WI38 (cell line): ENCODE results near the gene F2R.

Source experiments
- H3K4me3 ChIP-seq: 2 replicates; pipeline ENCODE4 v1.5.1; 2011; ENCODE audit warnings: low read depth, mild to moderate bottlenecking, control low read depth, low read length
- CTCF ChIP-seq: IDR thresholded peaks from 2 replicates; pipeline ENCODE4 v1.5.1; 2012; ENCODE audit warnings: low read depth, mild to moderate bottlenecking, control low read depth, low read length

Gene F2R

GRCh38 chr5:76696251-76696650, 19.7 kb upstream of the F2R start:
- H3K4me3 ChIP-seq, result no peak overlapping the region
- no peak for TF ChIP-seq CTCF

DNA sequence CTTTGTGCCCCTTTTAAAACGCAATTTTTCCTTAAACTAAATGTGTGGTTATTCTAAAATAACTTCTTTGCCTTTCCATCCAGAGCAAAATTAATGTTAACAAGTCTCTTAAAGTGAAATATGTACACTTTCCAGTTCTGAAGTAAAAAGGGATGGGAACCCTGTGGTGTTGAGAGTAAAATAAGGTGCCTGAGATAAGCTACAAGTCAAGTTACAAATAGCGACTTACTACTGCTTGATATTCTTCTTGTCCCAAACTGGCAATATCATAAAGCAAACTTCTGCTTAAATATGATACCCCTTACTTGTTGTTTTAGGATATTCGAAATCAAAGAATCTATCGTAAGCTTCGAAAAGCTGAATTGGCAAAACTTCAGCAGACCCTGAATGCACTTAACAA, 18.3 kb upstream of the F2R start:
- H3K4me3 ChIP-seq, result no peak overlapping the region
- no peak for TF ChIP-seq CTCF

GRCh38 chr5:76700571-76700970, 15.4 kb upstream of the F2R start:
- TF ChIP-seq CTCF, result no peak
- no peak overlapping the region for H3K4me3 ChIP-seq

DNA sequence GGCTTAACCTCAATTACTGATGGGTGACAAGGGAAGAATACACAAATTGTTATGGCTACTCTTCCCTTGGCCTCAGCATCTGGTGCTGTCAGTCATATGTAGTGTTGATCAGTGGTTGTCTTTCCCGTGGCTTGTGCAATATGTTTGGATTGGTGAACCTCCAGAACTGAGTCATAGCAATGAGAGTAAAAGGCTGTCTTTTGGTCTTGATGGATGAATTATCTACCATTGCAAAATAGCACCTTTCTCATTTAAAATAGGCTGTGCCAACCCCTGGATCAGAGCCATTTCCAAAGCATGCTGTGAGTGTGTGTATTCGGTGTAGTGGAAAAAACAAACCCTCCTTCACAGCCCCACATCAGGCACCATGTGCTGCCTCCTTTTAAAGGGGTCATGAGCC, 14.6 kb upstream of the F2R start:
- TF ChIP-seq CTCF, result no peak
- H3K4me3 ChIP-seq, result no peak overlapping the region

DNA sequence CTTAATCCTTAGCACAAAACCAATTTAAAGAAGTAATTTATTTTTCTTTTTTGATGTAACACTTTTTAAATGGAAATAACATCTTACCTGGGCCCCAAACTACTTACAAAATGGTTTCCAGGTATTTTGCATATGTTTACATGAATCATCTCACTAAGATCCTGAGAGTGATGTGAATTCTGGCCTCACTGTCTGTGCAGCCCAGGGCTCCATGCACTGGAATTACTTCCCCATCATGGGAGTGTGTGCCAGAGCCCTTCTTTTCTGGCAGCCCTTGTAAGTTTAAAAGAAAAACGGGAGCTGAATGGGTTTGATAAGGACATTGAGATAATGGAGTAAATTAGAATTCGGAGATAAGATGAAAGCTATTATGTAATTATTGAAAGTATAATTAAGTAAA, 12.2 kb upstream of the F2R start:
- no peak for TF ChIP-seq CTCF
- no peak overlapping the region for H3K4me3 ChIP-seq

DNA sequence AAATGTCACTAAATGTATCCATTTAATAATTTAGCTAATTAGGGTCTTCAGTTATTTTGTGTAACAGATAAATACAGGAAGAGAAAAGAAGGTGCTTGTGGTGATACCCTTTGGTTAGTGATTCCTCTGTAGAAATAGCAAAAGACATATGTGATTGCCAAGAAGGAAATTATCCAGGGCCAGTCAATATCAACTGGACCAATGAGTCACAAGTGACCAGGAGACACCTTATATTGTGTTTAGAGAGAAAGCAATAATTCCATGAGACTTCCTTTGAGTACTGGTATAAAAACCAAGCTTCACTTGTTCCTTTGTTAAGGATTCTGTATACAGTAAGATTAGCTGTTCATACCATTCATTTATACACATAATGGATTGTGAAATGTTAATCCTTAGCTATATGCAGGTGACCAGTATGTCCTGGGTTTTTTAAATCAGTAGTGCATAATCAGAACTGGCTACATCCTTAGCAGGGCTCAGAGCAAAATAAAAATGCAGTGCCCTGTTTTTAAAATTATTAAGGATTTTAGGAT, 11.7 kb upstream of the F2R start:
- TF ChIP-seq CTCF, result no peak
- no peak overlapping the region for H3K4me3 ChIP-seq

DNA sequence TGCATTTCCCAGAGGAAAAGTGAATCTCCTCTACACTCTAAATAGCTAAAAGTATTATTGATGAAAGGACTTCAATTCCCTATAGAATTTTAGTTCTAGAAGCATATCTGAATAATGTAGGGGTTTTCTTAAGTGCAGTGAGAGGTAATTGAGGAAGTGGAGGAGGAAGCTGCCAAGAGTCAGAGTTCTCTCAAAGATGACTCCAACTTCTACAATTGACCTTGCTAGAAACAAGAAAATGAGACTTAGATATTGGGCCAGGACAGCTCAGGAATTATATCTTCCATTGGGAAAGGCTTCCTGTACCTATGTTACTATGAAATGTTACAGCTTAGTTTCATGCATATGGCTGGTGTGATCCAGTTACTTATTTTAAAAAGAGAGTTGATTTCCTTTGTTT, 10.4 kb upstream of the F2R start:
- no peak overlapping the region for H3K4me3 ChIP-seq
- TF ChIP-seq CTCF, result no peak
